Urinary bladder (tissue), 4 donors: ENCODE results near the gene VTI1A. TPM values are rescaled to one million over a fixed set of nuclear protein-coding genes. Genes with fewer than 3 reads are reported as not detected.
"Not testable (repeated sequence)": the region's sequence is repeated elsewhere in the genome, so short reads cannot be mapped to it uniquely, and the experiment has no call there.

Experiments used
- DNase-seq: peaks from one replicate; pipeline ENCODE4 v3.0.0-alpha.2; 2015; ENCODE audit errors: extremely low spot score
- H3K27ac ChIP-seq: one replicate; pipeline ENCODE4 v1.5.1; 2013; ENCODE audit warnings: low read depth, mild to moderate bottlenecking, moderate library complexity
- H3K36me3 ChIP-seq: one replicate; pipeline ENCODE4 v1.6.1; 2013; ENCODE audit warnings: mild to moderate bottlenecking, moderate library complexity; ENCODE audit not compliant: insufficient read depth
- H3K4me1 ChIP-seq: one replicate; pipeline ENCODE4 v1.6.1; 2013; ENCODE audit warnings: mild to moderate bottlenecking, moderate library complexity; ENCODE audit not compliant: insufficient read depth
- H3K4me3 ChIP-seq: one replicate; pipeline ENCODE4 v1.5.1; 2013; ENCODE audit warnings: low read depth, low read length
- WGBS: extraction: QIAGEN DNeasy Blood & Tissue Kit; methylation state at CpG from one replicate; pipeline ENCODE4 v1.1.7; 2013; 5-methylcytosine and 5-hydroxymethylcytosine counted together
- polyA plus RNA-seq: library from polyadenylated mRNA; stranded (reverse); fragments of 200-250 nt; gene quantifications from one replicate; pipeline ENCODE4 v1.2.3, GENCODE V29; 2013
- total RNA-seq: library from RNA; depleted of rRNA; stranded (reverse); fragments of >200 nt; gene quantifications from one replicate; pipeline ENCODE4 v1.2.3, GENCODE V29; 2014
- donor health status: healthy with polysubstance abuse.
- donor health status: healthy.

Gene VTI1A
- total RNA-seq: 42.4 TPM
- 13.1 TPM for polyA plus RNA-seq

- H3K4me1 ChIP-seq: no peaks in the 10 kb centered on the region
- DNase-seq: peak; percentile 68
- peak within 1 kb of the TSS; percentile 77 for H3K27ac ChIP-seq
- peaks cover 3% of the 10 kb centered on the region for H3K36me3 ChIP-seq
- WGBS: under 1% methylated on average over 59 of the region's 59 CpGs
- H3K4me3 ChIP-seq: peak within 1 kb of the TSS; percentile 87
These were observed at the start of gene VTI1A, which contains the start of gene ZDHHC6 for GRCh38 chr10:112446855-112447619. VTI1A (plus strand) TSS chr10:112447215; CDS start chr10:112447374, 159 bp downstream. ZDHHC6 (minus strand) TSS chr10:112446914; CDS start chr10:112445436, 1,478 bp downstream.

- no peak for DNase-seq
- peaks cover 5% of the 10 kb centered on the region for H3K4me1 ChIP-seq
- H3K4me3 ChIP-seq: no peak overlapping the region
- WGBS: 76% methylated on average over 2 of the region's 2 CpGs
- peaks cover 2% of the 10 kb centered on the region for H3K36me3 ChIP-seq
- H3K27ac ChIP-seq: no peak overlapping the region
These were observed 49.4 kb upstream of the VTI1A start for GRCh38 chr10:112397592-112397991.

DNA sequence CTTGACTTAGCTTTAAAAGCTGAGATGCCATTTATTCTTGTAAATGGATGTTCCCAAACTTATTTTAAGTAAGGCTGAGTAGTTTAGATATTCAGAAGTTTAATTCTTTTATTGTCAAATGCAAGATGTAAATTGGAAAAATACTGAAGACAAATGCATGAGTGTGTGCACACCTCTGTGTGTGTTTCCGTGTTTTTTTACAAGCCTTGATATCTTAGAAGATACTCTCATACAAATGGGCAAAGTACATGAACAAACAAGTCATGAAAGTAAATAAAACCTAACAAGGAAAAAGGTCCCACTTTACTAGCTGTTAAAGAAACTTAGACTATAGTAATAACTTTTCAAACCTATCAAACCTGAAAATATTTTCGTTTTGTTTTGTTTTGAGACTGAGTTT, 44.1 kb upstream of the VTI1A start:
- H3K36me3 ChIP-seq: peaks cover 1% of the 10 kb centered on the region
- DNase-seq: no peak
- no peak overlapping the region for H3K4me3 ChIP-seq
- H3K4me1 ChIP-seq: peaks cover 3% of the 10 kb centered on the region
- WGBS: 67% methylated on average over 2 of the region's 2 CpGs
- no peak overlapping the region for H3K27ac ChIP-seq

DNA sequence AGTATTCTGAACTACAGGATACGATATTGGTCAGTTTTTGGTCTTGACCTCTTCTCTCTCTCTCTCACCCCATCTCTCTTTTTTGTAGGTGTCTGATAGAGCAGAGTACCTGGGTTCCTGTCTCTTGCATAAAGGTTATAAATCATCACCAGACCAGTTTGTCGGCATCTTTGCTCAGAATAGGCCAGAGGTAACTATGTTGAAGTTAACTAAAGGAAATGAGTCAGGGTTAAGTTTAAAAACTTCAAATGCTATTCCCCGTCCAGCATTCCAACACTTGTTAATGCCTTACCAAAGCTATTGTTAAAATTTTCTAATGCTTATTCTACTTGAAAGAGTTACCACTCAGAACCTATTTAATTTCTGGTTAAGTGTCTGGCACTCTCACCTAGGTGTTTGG, 42.4 kb upstream of the VTI1A start:
- no peak overlapping the region for H3K4me3 ChIP-seq
- 66% methylated on average over 3 of the region's 3 CpGs for WGBS
- no peak for DNase-seq
- H3K36me3 ChIP-seq: peaks cover 1% of the 10 kb centered on the region
- H3K4me1 ChIP-seq: peaks cover 3% of the 10 kb centered on the region
- peak overlapping the region; percentile 10 for H3K27ac ChIP-seq

GRCh38 chr10:112406806-112407205, 40.2 kb upstream of the VTI1A start:
- WGBS: 64% methylated on average over 2 of the region's 2 CpGs
- not testable (repeated sequence) for H3K27ac ChIP-seq, H3K36me3 ChIP-seq, H3K4me1 ChIP-seq, H3K4me3 ChIP-seq, DNase-seq

DNA sequence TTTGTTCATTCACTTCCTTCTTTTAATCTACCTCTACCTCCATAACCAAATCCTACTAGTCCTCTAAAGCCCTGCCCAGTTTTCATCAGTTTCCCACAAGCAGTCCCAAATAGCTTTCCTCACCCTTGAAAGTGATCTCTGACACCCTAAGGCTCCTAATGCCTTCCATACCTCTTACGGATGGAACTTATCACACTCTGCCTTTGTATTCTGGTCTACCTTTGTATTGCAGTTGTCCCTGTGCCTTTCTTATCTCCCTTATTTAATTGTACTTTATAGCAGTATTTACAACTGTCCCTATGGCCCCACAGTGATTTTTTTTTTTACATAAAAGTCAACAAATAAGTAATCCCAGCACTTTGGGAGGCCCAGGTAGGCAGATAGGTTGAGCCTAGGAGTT, 39.3 kb upstream of the VTI1A start:
- WGBS: 86% methylated on average over 1 of the region's 1 CpG
- DNase-seq: no peak
- no peaks in the 10 kb centered on the region for H3K4me1 ChIP-seq
- no peak overlapping the region for H3K27ac ChIP-seq
- H3K4me3 ChIP-seq: no peak overlapping the region
- H3K36me3 ChIP-seq: peaks cover 1% of the 10 kb centered on the region

GRCh38 chr10:112409299-112409698, 37.7 kb upstream of the VTI1A start:
- Histone ChIP-seq H3K4me3 (no peak overlapping the region), H3K27ac (no peak overlapping the region), H3K36me3 (peaks cover 1% of the 10 kb centered on the region), H3K4me1 (no peaks in the 10 kb centered on the region)
- no peak for DNase-seq
- WGBS: 66% methylated on average over 2 of the region's 2 CpGs

DNA sequence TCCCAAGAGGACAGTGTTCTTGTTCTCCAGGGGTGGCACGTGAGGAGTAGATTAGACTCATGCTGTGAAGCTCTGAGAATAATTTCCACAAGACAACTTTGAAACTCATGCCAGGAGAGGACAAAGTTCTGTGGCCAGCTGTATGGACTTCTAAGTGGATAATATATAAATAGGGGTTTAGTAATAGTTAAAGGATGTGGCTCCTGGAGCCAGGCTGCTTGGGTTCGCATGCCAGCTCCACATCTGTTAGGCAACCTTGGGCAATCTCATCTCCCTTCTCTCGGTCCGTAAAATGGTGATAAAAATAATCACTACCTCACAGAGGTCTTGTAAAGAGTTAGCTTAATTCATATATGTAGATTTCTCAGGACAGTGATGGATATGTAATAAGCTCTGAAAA, 37.3 kb upstream of the VTI1A start:
- H3K36me3 ChIP-seq: peaks cover 1% of the 10 kb centered on the region
- 64% methylated on average over 4 of the region's 4 CpGs for WGBS
- no peak overlapping the region for H3K4me3 ChIP-seq
- no peaks in the 10 kb centered on the region for H3K4me1 ChIP-seq
- DNase-seq: no peak
- no peak overlapping the region for H3K27ac ChIP-seq

- Histone ChIP-seq H3K4me3 (no peak overlapping the region), H3K36me3 (no peaks in the 10 kb centered on the region), H3K4me1 (no peaks in the 10 kb centered on the region), H3K27ac (no peak overlapping the region)
- WGBS: 87% methylated on average over 2 of the region's 2 CpGs
- no peak for DNase-seq
These were observed 34.3 kb upstream of the VTI1A start for GRCh38 chr10:112412696-112413095.

- 94% methylated on average over 3 of the region's 3 CpGs for WGBS
- Histone ChIP-seq H3K27ac (no peak overlapping the region), H3K36me3 (peaks cover 6% of the 10 kb centered on the region), H3K4me1 (no peaks in the 10 kb centered on the region), H3K4me3 (no peak overlapping the region)
- DNase-seq: no peak
These were observed 25.3 kb upstream of the VTI1A start for GRCh38 chr10:112421731-112422130.

GRCh38 chr10:112424651-112425050, 22.4 kb upstream of the VTI1A start:
- WGBS: 70% methylated on average over 2 of the region's 2 CpGs
- H3K36me3 ChIP-seq: peaks cover 6% of the 10 kb centered on the region
- DNase-seq: no peak
- no peak overlapping the region for H3K4me3 ChIP-seq
- H3K27ac ChIP-seq: no peak overlapping the region
- no peaks in the 10 kb centered on the region for H3K4me1 ChIP-seq

DNA sequence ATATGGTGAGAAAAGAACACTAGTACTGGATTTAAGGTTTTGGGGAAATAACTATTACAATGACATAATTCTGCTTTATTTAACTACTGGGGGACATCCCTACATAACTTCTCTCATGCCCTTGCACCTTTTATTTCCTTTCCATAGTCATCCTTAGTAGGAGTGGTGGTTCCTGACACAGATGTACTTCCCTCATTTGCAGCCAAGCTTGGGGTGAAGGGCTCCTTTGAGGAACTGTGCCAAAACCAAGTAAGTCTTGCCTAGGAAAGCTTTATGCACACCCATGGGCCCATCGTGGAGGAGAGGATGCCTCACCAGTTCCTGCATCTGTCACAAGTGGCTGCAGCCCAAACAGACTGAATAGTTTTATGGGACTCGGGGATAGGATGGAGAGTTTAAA, 20.9 kb upstream of the VTI1A start:
- DNase-seq: no peak
- H3K36me3 ChIP-seq: peaks cover 4% of the 10 kb centered on the region
- H3K27ac ChIP-seq: no peak overlapping the region
- H3K4me1 ChIP-seq: no peaks in the 10 kb centered on the region
- no peak overlapping the region for H3K4me3 ChIP-seq
- 70% methylated on average over 2 of the region's 2 CpGs for WGBS

GRCh38 chr10:112429147-112429546, 17.9 kb upstream of the VTI1A start:
- H3K4me3 ChIP-seq: no peak overlapping the region
- peaks cover 2% of the 10 kb centered on the region for H3K36me3 ChIP-seq
- WGBS: 74% methylated on average over 3 of the region's 3 CpGs
- no peaks in the 10 kb centered on the region for H3K4me1 ChIP-seq
- DNase-seq: no peak
- H3K27ac ChIP-seq: no peak overlapping the region

DNA sequence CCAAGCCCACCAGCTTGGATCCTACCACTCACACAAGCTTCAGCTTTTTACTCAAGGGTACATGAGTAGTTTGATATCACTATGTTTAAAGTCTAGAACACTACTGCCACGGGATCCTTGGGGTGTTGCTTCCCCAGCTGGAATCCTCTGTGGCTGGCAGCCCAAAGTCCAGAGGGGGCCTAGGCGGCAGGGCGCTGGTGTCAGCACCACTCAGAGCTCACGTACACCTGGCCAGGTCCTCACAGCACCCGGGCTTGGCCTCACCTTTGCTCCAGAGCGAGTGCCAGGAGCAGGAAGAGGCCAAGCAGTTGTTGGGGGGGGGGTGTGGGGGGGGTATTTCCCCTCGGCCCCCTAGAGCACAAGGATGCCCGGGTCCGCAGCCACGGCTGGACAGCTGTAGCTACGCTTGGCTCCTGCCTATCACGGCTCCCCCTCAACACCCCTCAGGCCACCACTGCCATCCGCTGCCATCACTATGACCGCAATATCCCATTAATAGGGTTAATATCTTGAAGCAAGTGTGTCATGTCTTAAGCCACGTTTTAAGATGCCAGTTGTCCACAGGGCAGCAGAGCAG, 17.3 kb upstream of the VTI1A start:
- WGBS: 85% methylated on average over 15 of the region's 15 CpGs
- no peak for DNase-seq
- Histone ChIP-seq H3K27ac (no peak overlapping the region), H3K36me3 (peaks cover 2% of the 10 kb centered on the region), H3K4me1 (no peaks in the 10 kb centered on the region), H3K4me3 (no peak overlapping the region)
